ENCODE results near the gene PAIP2.

Gene PAIP2

DNA sequence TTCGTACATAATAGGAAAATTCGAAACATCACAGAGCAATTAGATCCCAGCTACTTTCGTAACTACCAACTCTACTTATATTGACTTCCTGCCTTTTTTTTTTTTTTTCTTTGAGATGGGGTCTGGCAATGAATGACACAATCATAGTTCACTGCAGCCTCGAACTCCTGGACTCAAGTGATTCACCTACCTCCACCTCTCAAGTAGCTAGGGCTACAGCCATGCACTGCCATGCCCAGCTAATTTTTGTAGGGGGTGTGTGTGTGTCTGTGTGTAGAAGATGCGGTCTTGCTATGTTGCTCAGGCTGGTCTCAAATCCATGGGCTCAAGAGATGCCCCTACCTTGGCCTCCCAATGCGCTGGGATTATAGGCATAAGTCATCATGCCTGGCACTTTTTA, 5.8 kb upstream of the PAIP2 start:
- peaks cover 3% of the 10 kb centered on the region for H3K36me3 ChIP-seq (replicated peaks; ENCODE audit: insufficient read depth, low read length)
- H3K9me2 ChIP-seq (replicated peaks; ENCODE audit: insufficient read depth, low read length) = no peaks in the 10 kb centered on the region
- TF ChIP-seq, protein P1, sequence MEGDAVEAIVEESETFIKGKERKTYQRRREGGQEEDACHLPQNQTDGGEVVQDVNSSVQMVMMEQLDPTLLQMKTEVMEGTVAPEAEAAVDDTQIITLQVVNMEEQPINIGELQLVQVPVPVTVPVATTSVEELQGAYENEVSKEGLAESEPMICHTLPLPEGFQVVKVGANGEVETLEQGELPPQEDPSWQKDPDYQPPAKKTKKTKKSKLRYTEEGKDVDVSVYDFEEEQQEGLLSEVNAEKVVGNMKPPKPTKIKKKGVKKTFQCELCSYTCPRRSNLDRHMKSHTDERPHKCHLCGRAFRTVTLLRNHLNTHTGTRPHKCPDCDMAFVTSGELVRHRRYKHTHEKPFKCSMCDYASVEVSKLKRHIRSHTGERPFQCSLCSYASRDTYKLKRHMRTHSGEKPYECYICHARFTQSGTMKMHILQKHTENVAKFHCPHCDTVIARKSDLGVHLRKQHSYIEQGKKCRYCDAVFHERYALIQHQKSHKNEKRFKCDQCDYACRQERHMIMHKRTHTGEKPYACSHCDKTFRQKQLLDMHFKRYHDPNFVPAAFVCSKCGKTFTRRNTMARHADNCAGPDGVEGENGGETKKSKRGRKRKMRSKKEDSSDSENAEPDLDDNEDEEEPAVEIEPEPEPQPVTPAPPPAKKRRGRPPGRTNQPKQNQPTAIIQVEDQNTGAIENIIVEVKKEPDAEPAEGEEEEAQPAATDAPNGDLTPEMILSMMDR (IDR thresholded peaks at IDR 0.05; ENCODE audit: low read length) = no peak
- TF ChIP-seq EZH2phosphoT487 (IDR thresholded peaks at IDR 0.05; ENCODE audit: low read length) = no peak
- TF ChIP-seq EZH2 (optimal IDR thresholded peaks at IDR 0.05; ENCODE audit: low read depth, low read length) = no peak
- DNase-seq = no peak
- no peak overlapping the region for H3K4me3 ChIP-seq (ENCODE audit: low read length)
- no peak overlapping the region for H3K27ac ChIP-seq (ENCODE audit: low read length)
- no peaks in the 10 kb centered on the region for H4K20me1 ChIP-seq (ENCODE audit: insufficient read depth, low read length)
- no peaks in the 10 kb centered on the region for H3K79me2 ChIP-seq (ENCODE audit: low read length)
- H3K4me2 ChIP-seq (ENCODE audit: low read depth, low read length) = no peak overlapping the region
- no peak overlapping the region for H3K9ac ChIP-seq (ENCODE audit: low read length)
- no peak overlapping the region for H2AFZ ChIP-seq (ENCODE audit: low read length)
- H3K27me3 ChIP-seq (replicated peaks; ENCODE audit: insufficient read depth, low read length) = no peaks in the 10 kb centered on the region
- peaks cover 13% of the 10 kb centered on the region for H3F3A ChIP-seq (ENCODE audit: insufficient read depth, low read length)
- H3K9me3 ChIP-seq (replicated peaks; ENCODE audit: insufficient read depth, low read length) = no peaks in the 10 kb centered on the region
- 0 out of 2 replicates have a peak, but pooled peaks cover under 1% of the 10 kb centered on the region for H3K4me1 ChIP-seq (ENCODE audit: low read length)

DNA sequence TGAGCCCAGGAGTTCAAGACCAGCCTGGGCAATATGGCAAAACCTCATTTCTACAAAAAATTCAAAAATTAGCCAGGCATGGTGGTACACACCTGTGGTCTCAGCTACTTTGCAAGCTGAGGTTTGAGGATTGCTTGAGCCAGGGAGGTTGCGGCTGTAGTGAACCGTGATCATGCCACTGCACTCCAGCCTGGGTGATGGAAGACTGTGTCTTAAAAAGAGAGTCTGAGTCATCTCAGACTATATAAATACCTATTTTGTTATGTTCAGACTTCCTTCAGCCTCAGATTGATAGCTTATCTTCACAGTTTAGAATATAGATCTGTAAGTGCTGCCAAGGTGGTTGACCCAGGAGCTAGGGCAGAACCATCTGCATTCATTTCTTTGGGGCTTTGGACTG, 1.6 kb upstream of the PAIP2 start:
- peaks cover 34% of the 10 kb centered on the region for H3K79me2 ChIP-seq (ENCODE audit: low read length)
- no peak overlapping the region for H3K27ac ChIP-seq (ENCODE audit: low read length)
- 0 out of 2 replicates have a peak, but pooled peaks cover 6% of the 10 kb centered on the region for H3K4me1 ChIP-seq (ENCODE audit: low read length)
- no peak overlapping the region for H3K4me2 ChIP-seq (ENCODE audit: low read depth, low read length)
- no peaks in the 10 kb centered on the region for H3K9me3 ChIP-seq (replicated peaks; ENCODE audit: insufficient read depth, low read length)
- no peaks in the 10 kb centered on the region; the same call in 1 of the 2 replicates for H4K20me1 ChIP-seq (ENCODE audit: insufficient read depth, low read length)
- H3K9me2 ChIP-seq (replicated peaks; ENCODE audit: insufficient read depth, low read length) = no peaks in the 10 kb centered on the region
- TF ChIP-seq EZH2phosphoT487 (IDR thresholded peaks at IDR 0.05; ENCODE audit: low read length) (no peak), EZH2 (optimal IDR thresholded peaks at IDR 0.05; ENCODE audit: low read depth, low read length) (no peak)
- TF ChIP-seq, protein P1 (IDR thresholded peaks at IDR 0.05; ENCODE audit: low read length) = no peak
- no peaks in the 10 kb centered on the region for H3K36me3 ChIP-seq (replicated peaks; ENCODE audit: insufficient read depth, low read length)
- peaks cover 27% of the 10 kb centered on the region for H3F3A ChIP-seq (ENCODE audit: insufficient read depth, low read length)
- H3K27me3 ChIP-seq (replicated peaks; ENCODE audit: insufficient read depth, low read length) = no peaks in the 10 kb centered on the region
- no peak overlapping the region for H3K9ac ChIP-seq (ENCODE audit: low read length)
- no peak overlapping the region for H2AFZ ChIP-seq (ENCODE audit: low read length)
- no peak overlapping the region for H3K4me3 ChIP-seq (ENCODE audit: low read length)
- DNase-seq = no peak

DNA sequence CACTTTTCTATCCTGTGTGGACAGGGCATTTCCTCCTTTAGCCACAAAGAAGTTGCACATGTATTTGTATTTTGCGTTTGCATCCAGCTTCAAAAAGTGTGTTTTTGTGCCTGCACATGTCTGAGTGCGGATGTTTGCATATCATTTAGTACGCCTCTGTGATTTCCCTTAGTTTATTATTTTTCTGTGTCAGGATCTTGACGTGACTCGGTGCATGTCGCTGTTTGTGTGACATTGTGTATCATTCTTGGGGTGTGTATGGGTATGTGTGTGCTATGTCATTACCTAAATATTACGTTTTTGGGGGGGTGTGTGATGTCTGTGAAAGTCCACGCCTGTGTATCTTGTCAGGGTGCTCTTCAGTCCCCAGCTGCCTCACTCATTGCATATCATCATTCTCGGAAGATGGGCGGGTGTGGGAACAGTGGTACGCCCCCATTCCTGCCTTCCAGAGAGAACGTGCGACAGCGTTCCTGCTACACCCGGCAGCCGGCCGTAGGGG, 416 bp upstream of the PAIP2 start:
- Histone ChIP-seq H3K27ac (ENCODE audit: low read length) (peak overlapping the region; percentile 93; the same call in 1 of the 2 replicates), H3K79me2 (ENCODE audit: low read length) (peaks cover 46% of the 10 kb centered on the region), H3K36me3 (replicated peaks; ENCODE audit: insufficient read depth, low read length) (no peaks in the 10 kb centered on the region), H3F3A (ENCODE audit: insufficient read depth, low read length) (peaks cover 27% of the 10 kb centered on the region), H3K9me2 (replicated peaks; ENCODE audit: insufficient read depth, low read length) (no peaks in the 10 kb centered on the region), H4K20me1 (ENCODE audit: insufficient read depth, low read length) (no peaks in the 10 kb centered on the region; the same call in 1 of the 2 replicates), H3K9ac (ENCODE audit: low read length) (peak overlapping the region; percentile 92; the same call in 1 of the 2 replicates), H3K4me2 (ENCODE audit: low read depth, low read length) (peak overlapping the region; percentile 97), H3K9me3 (replicated peaks; ENCODE audit: insufficient read depth, low read length) (no peaks in the 10 kb centered on the region), H3K27me3 (replicated peaks; ENCODE audit: insufficient read depth, low read length) (no peaks in the 10 kb centered on the region), H3K4me3 (ENCODE audit: low read length) (peak overlapping the region; percentile 91), H3K4me1 (ENCODE audit: low read length) (0 out of 2 replicates have a peak, but pooled peaks cover 6% of the 10 kb centered on the region), H2AFZ (ENCODE audit: low read length) (peak overlapping the region; percentile 80)
- DNase-seq = no peak
- TF ChIP-seq EZH2phosphoT487 (IDR thresholded peaks at IDR 0.05; ENCODE audit: low read length) = no peak
- TF ChIP-seq, protein P1 (IDR thresholded peaks at IDR 0.05; ENCODE audit: low read length) = no peak
- no peak for TF ChIP-seq EZH2 (optimal IDR thresholded peaks at IDR 0.05; ENCODE audit: low read depth, low read length)
